HepG2 (cell line): Measurements from ENCODE around the gene IGIP. TPM values are rescaled to one million over a fixed set of nuclear protein-coding genes. Genes with fewer than 3 reads are reported as not detected.

Experiments
- ADNP ChIP-seq: sonication (generic); formaldehyde crosslinking; IDR thresholded peaks from 2 replicates; pipeline ENCODE4 v1.4.0; 2020; ENCODE audit warnings: missing genetic modification reagents
- AHDC1 ChIP-seq: sonication (generic); formaldehyde crosslinking; IDR thresholded peaks from 2 replicates; pipeline ENCODE4 v1.5.1; 2020; ENCODE audit warnings: mild to moderate bottlenecking, missing genetic modification reagents, borderline replicate concordance
- ATAD3A ChIP-seq: sonication (generic); formaldehyde crosslinking; IDR thresholded peaks from 2 replicates; pipeline ENCODE4 v1.4.0; 2020; ENCODE audit warnings: missing genetic modification reagents
- CHD2 ChIP-seq: IDR thresholded peaks from 2 replicates; pipeline ENCODE4 v1.6.1; 2011; ENCODE audit warnings: low read depth, low read length, improper control_type of control experiment
- FOXP4 ChIP-seq: sonication (generic); formaldehyde crosslinking; IDR thresholded peaks from 2 replicates; pipeline ENCODE4 v1.4.0; 2020; ENCODE audit warnings: missing genetic modification reagents
- HMGXB3 ChIP-seq: sonication (generic); formaldehyde crosslinking; IDR thresholded peaks from 2 replicates; pipeline ENCODE4 v1.4.0; 2020; ENCODE audit warnings: missing genetic modification reagents, borderline replicate concordance
- MED13 ChIP-seq: sonication (generic); formaldehyde crosslinking; IDR thresholded peaks from 2 replicates; pipeline ENCODE4 v1.5.0; 2020; ENCODE audit warnings: missing genetic modification reagents
- NR2F2 ChIP-seq: IDR thresholded peaks from 2 replicates; pipeline ENCODE4 v1.6.1; 2012; ENCODE audit warnings: low read depth, inconsistent platforms, borderline replicate concordance
- SIN3A ChIP-seq: IDR thresholded peaks from 2 replicates; pipeline ENCODE4 v1.6.1; 2011; ENCODE audit warnings: low read depth, mild to moderate bottlenecking, control low read depth, low read length, borderline replicate concordance
- SRSF1 ChIP-seq: fragments of 200-400 bp; formaldehyde crosslinking; optimal IDR thresholded peaks from 2 replicates; pipeline ENCODE3; 2017; ENCODE audit warnings: mild to moderate bottlenecking, low read depth, low read length, moderate library complexity
- TIGD3 ChIP-seq: sonication (generic); formaldehyde crosslinking; IDR thresholded peaks from 2 replicates; pipeline ENCODE4 v1.5.1; 2020; ENCODE audit warnings: mild to moderate bottlenecking, missing genetic modification reagents, borderline replicate concordance
- ZC3H13 ChIP-seq: sonication (generic); formaldehyde crosslinking; IDR thresholded peaks from 2 replicates; pipeline ENCODE4 v1.8.1; 2023; ENCODE audit warnings: mild to moderate bottlenecking, missing genetic modification reagents, moderate library complexity
- ZNF260 ChIP-seq: sonication (generic); formaldehyde crosslinking; IDR thresholded peaks from 2 replicates; pipeline ENCODE4 v1.4.0; 2020; ENCODE audit warnings: missing genetic modification reagents, low read depth, mild to moderate bottlenecking, borderline replicate concordance
- ZNF335 ChIP-seq: sonication (generic); formaldehyde crosslinking; IDR thresholded peaks from 2 replicates; pipeline ENCODE4 v1.4.0; 2020; ENCODE audit warnings: missing genetic modification reagents
- ZNF44 ChIP-seq: sonication (generic); formaldehyde crosslinking; IDR thresholded peaks from 2 replicates; pipeline ENCODE4 v1.5.1; 2020; ENCODE audit warnings: mild to moderate bottlenecking, missing genetic modification reagents
- ZNF616 ChIP-seq: sonication (generic); formaldehyde crosslinking; IDR thresholded peaks from 2 replicates; pipeline ENCODE4 v1.5.0; 2020; ENCODE audit warnings: low read depth, mild to moderate bottlenecking, missing genetic modification reagents
- polyA plus RNA-seq, 8 experiments: library from polyadenylated mRNA; depleted of rRNA in 3 of 8; stranded (reverse) in 7 of 8; unstranded in 1 of 8; fragments of >200 nt; fragmentation: Illumina TruSeq in 4 of 8; extraction: Trizol in 4 of 8; gene quantifications; 2 replicates each; pipeline versions ENCODE4 v1.2.1 to v1.2.3, GENCODE V29; 2011 to 2016; ENCODE audit warnings: low read depth in 4 of 8, missing spikeins in 1 of 8, mixed read lengths in 1 of 8; ENCODE audit not compliant: insufficient read depth in 1 of 8
- total RNA-seq, 5 experiments: library from RNA; depleted of rRNA; stranded (reverse); fragments of >200 nt; fragmentation: Illumina TruSeq; extraction: Trizol; gene quantifications; 2 replicates each; pipeline ENCODE4 v1.2.3, GENCODE V29; 2016; ENCODE audit warnings: low read depth in 1 of 5

The IGIP gene
- total and polyA plus RNA-seq, 2 of the 13 experiments (the other 11 are each of a cell fraction or from before 2014, with no cell fraction given): 1.7 to 2.1 TPM

- TF ChIP-seq FOXP4 (CRISPR knock-in tag): no peak
- TF ChIP-seq ZNF260 (CRISPR knock-in tag): no peak
- no peak for TF ChIP-seq AHDC1 (CRISPR knock-in tag)
- no peak for TF ChIP-seq SRSF1
- no peak for TF ChIP-seq ZC3H13 (CRISPR knock-in tag)
- TF ChIP-seq ZNF616: no peak
- no peak for TF ChIP-seq SIN3A
- TF ChIP-seq ATAD3A (CRISPR knock-in tag): no peak
- TF ChIP-seq NR2F2: no peak
- no peak for TF ChIP-seq HMGXB3 (CRISPR knock-in tag)
- TF ChIP-seq MED13 (CRISPR knock-in tag): no peak
- TF ChIP-seq ZNF335 (CRISPR knock-in tag): no peak
- TF ChIP-seq ADNP: no peak
- TF ChIP-seq CHD2: no peak
- no peak for TF ChIP-seq ZNF44 (CRISPR knock-in tag)
- no peak for TF ChIP-seq TIGD3 (CRISPR knock-in tag)
These were observed 31.5 kb downstream of the IGIP start (continued) for GRCh38 chr5:140157032-140157781.
